Gastrocnemius medialis (tissue), 4 donors: ENCODE data around the gene PTPRN2. TPM values are rescaled to one million over a fixed set of nuclear protein-coding genes. Genes with fewer than 3 reads are reported as not detected.

Source experiments
- ATAC-seq, 2 donors: fragments of 150-250 bp; one replicate each; pipeline ENCODE4 v1.9.1; 2016
- DNase-seq, 2 donors: peaks; one replicate each; pipeline ENCODE4 v3.0.0-alpha.2; 2019
- H3K27ac ChIP-seq, 4 donors: fragments of 200-600 bp; sonication (generic); 1 replicate in 1 of 4; 2 replicates in 3 of 4; pipeline ENCODE4 v1.5.1; 2016 to 2018; ENCODE audit warnings: mild to moderate bottlenecking in 2 of 4, moderate library complexity in 1 of 4
- H3K27me3 ChIP-seq, 3 donors: fragments of 200-600 bp; sonication (generic) in 2 of 3; 1 replicate in 1 of 3; 2 replicates in 2 of 3; pipeline versions ENCODE4 v1.5.1 to v1.6.0; 2016 to 2019; ENCODE audit warnings: mild to moderate bottlenecking in 1 of 3, moderate library complexity in 1 of 3
- H3K36me3 ChIP-seq, 2 donors: fragments of 200-600 bp; sonication (generic) in 1 of 2; one replicate each; pipeline ENCODE4 v1.5.1; 2017 to 2018
- H3K4me1 ChIP-seq, 2 donors: fragments of 200-600 bp; sonication (generic) in 1 of 2; one replicate each; pipeline ENCODE4 v1.5.1; 2016 to 2017; ENCODE audit warnings: mild to moderate bottlenecking in 2 of 2
- H3K4me3 ChIP-seq, 4 donors: fragments of 200-600 bp; sonication (generic) in 3 of 4; 1 replicate in 1 of 4; 2 replicates in 3 of 4; pipeline ENCODE4 v1.5.1; 2016 to 2019; ENCODE audit warnings: mild to moderate bottlenecking in 2 of 4
- H3K9me3 ChIP-seq, 3 donors: fragments of 200-600 bp; sonication (generic) in 2 of 3; 1 replicate in 1 of 3; 2 replicates in 2 of 3; pipeline ENCODE4 v1.5.1; 2016 to 2019
- CTCF ChIP-seq, 5 experiments: fragments of 450-650 bp in 3 of 5; fragments of 200-600 bp in 2 of 5; sonication (generic) in 2 of 5; IDR thresholded peaks in 4 of 5; conservative IDR thresholded peaks in 1 of 5; 1 replicate in 4 of 5; 2 replicates in 1 of 5; pipeline ENCODE4 v1.5.1; 2016 to 2019; ENCODE audit warnings: antibody characterized with exemption in 5 of 5, mild to moderate bottlenecking in 3 of 5, moderate library complexity in 3 of 5
- POLR2A ChIP-seq, 2 donors: fragments of 450-650 bp; IDR thresholded peaks; one replicate each; pipeline ENCODE4 v1.6.1; 2017; ENCODE audit warnings: antibody characterized with exemption in 2 of 2, mild to moderate bottlenecking in 2 of 2, moderate library complexity in 2 of 2
- in situ Hi-C, 4 donors: fragments of 200-750 bp; cut with MboI; loops; one replicate each; pipeline versions ENCODE4 v1.15.0 to v1.8.0; 2017; ENCODE audit warnings: low sequenced_read_pairs in 4 of 4
- intact Hi-C: fragments of 100-400 bp; cut with DNase I; formaldehyde crosslinking; loops from one replicate; pipeline ENCODE4 v1.15.1; 2023; ENCODE audit warnings: low total_unique reads
- total RNA-seq, 4 donors: library from RNA; depleted of rRNA; stranded (reverse); fragments of >200 nt; gene quantifications; one replicate each; pipeline versions ENCODE4 v1.1.0 to v1.2.3, GENCODE V29; 2016

PTPRN2 gene
- total RNA-seq, 4 donors from 2014 or later, result 0.66 to 0.85 (median 0.81) TPM

- in situ Hi-C loops, result no loop called here
- Histone ChIP-seq H3K36me3 (no peaks in the 10 kb centered on the region), H3K27me3 (no peaks in the 10 kb centered on the region), H3K4me3 (no peak overlapping the region), H3K4me1 (no peaks in the 10 kb centered on the region), H3K27ac (no peak overlapping the region), H3K9me3 (no peaks in the 10 kb centered on the region)
- no peak for DNase-seq
- no peak for ATAC-seq
- no peak for TF ChIP-seq CTCF (IDR thresholded peaks at IDR 0.05 in 4 of 5, conservative IDR thresholded peaks at IDR 0.05 in 1 of 5)
- no peak for TF ChIP-seq POLR2A (IDR thresholded peaks at IDR 0.05)
- intact Hi-C loops, result no loop called here
These were observed 140.0 kb downstream of the PTPRN2 start for GRCh38 chr7:158447506-158448171.

GRCh38 chr7:158447151-158447505, 140.5 kb downstream of the PTPRN2 start:
- in situ Hi-C loops (no loop called here), intact Hi-C loops (no loop called here)
- no peaks in the 10 kb centered on the region for H3K36me3 ChIP-seq
- TF ChIP-seq POLR2A (IDR thresholded peaks at IDR 0.05), result no peak
- TF ChIP-seq CTCF (IDR thresholded peaks at IDR 0.05 in 4 of 5, conservative IDR thresholded peaks at IDR 0.05 in 1 of 5), result no peak
- DNase-seq, result no peak
- H3K4me1 ChIP-seq, result no peaks in the 10 kb centered on the region
- no peak for ATAC-seq
- no peaks in the 10 kb centered on the region for H3K9me3 ChIP-seq
- no peak overlapping the region for H3K27ac ChIP-seq
- no peaks in the 10 kb centered on the region for H3K27me3 ChIP-seq
- no peak overlapping the region for H3K4me3 ChIP-seq

GRCh38 chr7:158446706-158447105, 140.9 kb downstream of the PTPRN2 start:
- H3K4me3 ChIP-seq, result no peak overlapping the region
- intact Hi-C loops, result no loop called here
- H3K27ac ChIP-seq, result no peak overlapping the region
- no peaks in the 10 kb centered on the region for H3K36me3 ChIP-seq
- TF ChIP-seq POLR2A (IDR thresholded peaks at IDR 0.05) (no peak), CTCF (IDR thresholded peaks at IDR 0.05 in 4 of 5, conservative IDR thresholded peaks at IDR 0.05 in 1 of 5) (no peak)
- DNase-seq (no peak), ATAC-seq (no peak)
- H3K4me1 ChIP-seq, result no peaks in the 10 kb centered on the region
- in situ Hi-C loops, result no loop called here
- H3K9me3 ChIP-seq, result no peaks in the 10 kb centered on the region
- H3K27me3 ChIP-seq, result no peaks in the 10 kb centered on the region

- H3K9me3 ChIP-seq, result no peaks in the 10 kb centered on the region
These were observed 141.3 kb downstream of the PTPRN2 start for GRCh38 chr7:158446281-158446680.

More at GRCh38 chr7:158446281-158446680, 141.3 kb downstream of the PTPRN2 start:
- H3K4me1 ChIP-seq, result no peaks in the 10 kb centered on the region
- DNase-seq (no peak), ATAC-seq (no peak)
- no peak overlapping the region for H3K4me3 ChIP-seq
- TF ChIP-seq POLR2A (IDR thresholded peaks at IDR 0.05), result no peak
- no peak for TF ChIP-seq CTCF (IDR thresholded peaks at IDR 0.05 in 4 of 5, conservative IDR thresholded peaks at IDR 0.05 in 1 of 5)
- no peak overlapping the region for H3K27ac ChIP-seq
- in situ Hi-C loops (no loop called here), intact Hi-C loops (no loop called here)
- no peaks in the 10 kb centered on the region for H3K27me3 ChIP-seq
- H3K36me3 ChIP-seq, result no peaks in the 10 kb centered on the region
